Adipocyte (in vitro differentiated cells): Measurements from ENCODE around the gene SUGP1.

Source experiments
- DNase-seq: peaks from one replicate; pipeline ENCODE4 v3.0.0-alpha.2; 2015; ENCODE audit warnings: low read depth
- H3K27me3 ChIP-seq: replicated peaks from 2 replicates; pipeline ENCODE4 v1.7.0; 2013; ENCODE audit warnings: mild to moderate bottlenecking, low read length, moderate library complexity; ENCODE audit not compliant: control insufficient read depth, insufficient read depth
- H3K36me3 ChIP-seq: 2 replicates; pipeline ENCODE4 v1.7.0; 2013; ENCODE audit warnings: low read length, mild to moderate bottlenecking, moderate library complexity; ENCODE audit not compliant: control insufficient read depth, insufficient read depth, severe bottlenecking
- H3K4me1 ChIP-seq: 2 replicates; pipeline ENCODE4 v1.7.0; 2013; ENCODE audit warnings: mild to moderate bottlenecking, low read length, moderate library complexity; ENCODE audit not compliant: control insufficient read depth, insufficient read depth
- H3K4me3 ChIP-seq: 2 replicates; pipeline ENCODE4 v1.7.0; 2013; ENCODE audit warnings: mild to moderate bottlenecking, low read length, moderate library complexity
- H3K9ac ChIP-seq: 2 replicates; pipeline ENCODE4 v1.7.0; 2013; ENCODE audit warnings: mild to moderate bottlenecking, low read length, moderate library complexity
- H3K9me3 ChIP-seq: 2 replicates; pipeline ENCODE4 v1.7.0; 2013; ENCODE audit warnings: mild to moderate bottlenecking, low read length, moderate library complexity; ENCODE audit not compliant: control insufficient read depth

SUGP1 gene

GRCh38 chr19:19319732-19320360, 463 bp downstream of the SUGP1 start:
- Histone ChIP-seq H3K27me3 (no peaks in the 10 kb centered on the region), H3K9ac (peak overlapping the region; percentile 100), H3K4me3 (peak overlapping the region; percentile 97), H3K9me3 (no peaks in the 10 kb centered on the region), H3K36me3 (peaks cover 29% of the 10 kb centered on the region), H3K4me1 (peaks cover 17% of the 10 kb centered on the region)
- DNase-seq = peak; percentile 24

GRCh38 chr19:19316082-19316481, 4.2 kb downstream of the SUGP1 start:
- no peaks in the 10 kb centered on the region for H3K27me3 ChIP-seq
- H3K4me1 ChIP-seq = peaks cover 9% of the 10 kb centered on the region
- no peaks in the 10 kb centered on the region for H3K9me3 ChIP-seq
- peaks cover 26% of the 10 kb centered on the region for H3K36me3 ChIP-seq
- H3K9ac ChIP-seq = no peak overlapping the region
- no peak for DNase-seq
- no peak overlapping the region for H3K4me3 ChIP-seq

- no peak for DNase-seq
- no peaks in the 10 kb centered on the region for H3K9me3 ChIP-seq
- H3K36me3 ChIP-seq = peaks cover 26% of the 10 kb centered on the region
- no peak overlapping the region for H3K4me3 ChIP-seq
- no peak overlapping the region for H3K9ac ChIP-seq
- no peaks in the 10 kb centered on the region for H3K27me3 ChIP-seq
- peaks cover 9% of the 10 kb centered on the region for H3K4me1 ChIP-seq
Observed at GRCh38 chr19:19315444-19315843, 4.9 kb downstream of the SUGP1 start.

GRCh38 chr19:19308373-19308772, 11.9 kb downstream of the SUGP1 start:
- Histone ChIP-seq H3K36me3 (peaks cover 65% of the 10 kb centered on the region), H3K4me3 (no peak overlapping the region), H3K4me1 (no peaks in the 10 kb centered on the region), H3K9me3 (no peaks in the 10 kb centered on the region), H3K9ac (no peak overlapping the region), H3K27me3 (no peaks in the 10 kb centered on the region)
- DNase-seq = no peak

- Histone ChIP-seq H3K27me3 (no peaks in the 10 kb centered on the region), H3K36me3 (peaks cover 77% of the 10 kb centered on the region), H3K4me3 (no peak overlapping the region), H3K9ac (no peak overlapping the region), H3K9me3 (no peaks in the 10 kb centered on the region), H3K4me1 (no peaks in the 10 kb centered on the region)
- DNase-seq = no peak
Observed at GRCh38 chr19:19306191-19306590, 14.1 kb downstream of the SUGP1 start.

GRCh38 chr19:19305696-19306095, 14.6 kb downstream of the SUGP1 start:
- no peak overlapping the region for H3K9ac ChIP-seq
- H3K4me1 ChIP-seq = no peaks in the 10 kb centered on the region
- no peaks in the 10 kb centered on the region for H3K9me3 ChIP-seq
- DNase-seq = no peak
- H3K36me3 ChIP-seq = peaks cover 80% of the 10 kb centered on the region
- no peaks in the 10 kb centered on the region for H3K27me3 ChIP-seq
- no peak overlapping the region for H3K4me3 ChIP-seq

- Histone ChIP-seq H3K4me1 (no peaks in the 10 kb centered on the region), H3K9ac (no peak overlapping the region), H3K9me3 (no peaks in the 10 kb centered on the region), H3K4me3 (no peak overlapping the region), H3K36me3 (peaks cover 82% of the 10 kb centered on the region), H3K27me3 (no peaks in the 10 kb centered on the region)
- no peak for DNase-seq
Observed at GRCh38 chr19:19305066-19305465, 15.2 kb downstream of the SUGP1 start.

- no peak overlapping the region for H3K9ac ChIP-seq
- no peaks in the 10 kb centered on the region for H3K9me3 ChIP-seq
- H3K36me3 ChIP-seq = peaks cover 78% of the 10 kb centered on the region
- no peak overlapping the region for H3K4me3 ChIP-seq
- H3K4me1 ChIP-seq = no peaks in the 10 kb centered on the region
- no peak for DNase-seq
- no peaks in the 10 kb centered on the region for H3K27me3 ChIP-seq
Observed at GRCh38 chr19:19304186-19304965, 15.9 kb downstream of the SUGP1 start.

GRCh38 chr19:19303411-19303810, 16.9 kb downstream of the SUGP1 start:
- H3K9ac ChIP-seq = no peak overlapping the region
- DNase-seq = no peak
- H3K4me1 ChIP-seq = no peaks in the 10 kb centered on the region
- H3K9me3 ChIP-seq = no peaks in the 10 kb centered on the region
- no peaks in the 10 kb centered on the region for H3K27me3 ChIP-seq
- H3K36me3 ChIP-seq = peaks cover 71% of the 10 kb centered on the region
- H3K4me3 ChIP-seq = no peak overlapping the region

- H3K4me3 ChIP-seq = no peak overlapping the region
- peaks cover 52% of the 10 kb centered on the region for H3K36me3 ChIP-seq
Observed at GRCh38 chr19:19300613-19301012, 19.7 kb downstream of the SUGP1 start.

GRCh38 chr19:19297759-19298158, 22.6 kb downstream of the SUGP1 start:
- H3K27me3 ChIP-seq = no peaks in the 10 kb centered on the region
- no peaks in the 10 kb centered on the region for H3K4me1 ChIP-seq
- peaks cover 36% of the 10 kb centered on the region for H3K36me3 ChIP-seq
- H3K4me3 ChIP-seq = no peak overlapping the region
- no peak overlapping the region for H3K9ac ChIP-seq
- no peaks in the 10 kb centered on the region for H3K9me3 ChIP-seq
- DNase-seq = no peak

More at GRCh38 chr19:19300613-19301012, 19.7 kb downstream of the SUGP1 start:
- no peaks in the 10 kb centered on the region for H3K4me1 ChIP-seq
- H3K9me3 ChIP-seq = no peaks in the 10 kb centered on the region
- no peaks in the 10 kb centered on the region for H3K27me3 ChIP-seq
- H3K9ac ChIP-seq = no peak overlapping the region
- DNase-seq = no peak
